Stomach (tissue), 9 donors: Measurements from ENCODE around the gene ZNF202. TPM values are rescaled to one million over a fixed set of nuclear protein-coding genes. Genes with fewer than 3 reads are reported as not detected.

Experiments used
- DNase-seq, 2 donors: peaks; one replicate each; pipeline versions ENCODE4 v3.0.0 to v3.0.0-alpha.2; 2013 to 2019
- H3K27ac ChIP-seq, 5 donors: fragments of 200-600 bp in 4 of 5; sonication (generic) in 4 of 5; one replicate each; pipeline ENCODE4 v1.5.1; 2013 to 2019; ENCODE audit warnings: mild to moderate bottlenecking in 1 of 5, moderate library complexity in 1 of 5
- H3K27me3 ChIP-seq, 3 donors: fragments of 200-600 bp; sonication (generic); one replicate each; pipeline ENCODE4 v1.5.1; 2017 to 2019; ENCODE audit warnings: mixed run types in 1 of 3
- H3K36me3 ChIP-seq, 4 donors: fragments of 200-600 bp; sonication (generic); 1 replicate in 3 of 4; 2 replicates in 1 of 4; pipeline ENCODE4 v1.5.1; 2016 to 2019
- H3K4me1 ChIP-seq, 4 donors: fragments of 200-600 bp; sonication (generic); one replicate each; pipeline ENCODE4 v1.5.1; 2016 to 2019
- H3K4me3 ChIP-seq, 4 donors: fragments of 200-600 bp; sonication (generic) in 3 of 4; one replicate each; pipeline ENCODE4 v1.5.1; 2016 to 2019; ENCODE audit warnings: mild to moderate bottlenecking in 1 of 4
- H3K9me3 ChIP-seq, 4 donors: fragments of 200-600 bp; sonication (generic); one replicate each; pipeline ENCODE4 v1.5.1; 2016 to 2019
- CTCF ChIP-seq, 7 experiments: fragments of 450-650 bp in 4 of 7; fragments of 200-600 bp in 3 of 7; sonication (generic) in 3 of 7; IDR thresholded peaks; one replicate each; pipeline ENCODE4 v1.5.1; 2016 to 2019; ENCODE audit warnings: antibody characterized with exemption in 7 of 7, control low read depth in 2 of 7, mild to moderate bottlenecking in 1 of 7
- EP300 ChIP-seq: sonication (generic); formaldehyde crosslinking; IDR thresholded peaks from one replicate; pipeline ENCODE4 v1.6.1; 2017; ENCODE audit warnings: antibody characterized with exemption
- POLR2A ChIP-seq, 4 donors: fragments of 450-650 bp; IDR thresholded peaks; one replicate each; pipeline ENCODE4 v1.6.1; 2016; ENCODE audit warnings: antibody characterized with exemption in 4 of 4, control low read depth in 2 of 4, mild to moderate bottlenecking in 1 of 4, moderate library complexity in 1 of 4
- POLR2AphosphoS5 ChIP-seq, 3 donors: sonication (generic); formaldehyde crosslinking; IDR thresholded peaks; one replicate each; pipeline ENCODE4 v1.6.1; 2016; ENCODE audit warnings: antibody characterized with exemption in 3 of 3
- WGBS, 5 donors: extraction: QIAGEN DNeasy Blood & Tissue Kit in 3 of 5; methylation state at CpG; one replicate each; pipeline versions ENCODE4 v1.1.5 to v1.1.7; 2013 to 2018; 5-methylcytosine and 5-hydroxymethylcytosine counted together
- intact Hi-C: fragments of 100-400 bp; cut with DNase I; formaldehyde crosslinking; loops from one replicate; pipeline ENCODE4 v1.15.1; 2023; ENCODE audit warnings: low total_unique reads
- polyA plus RNA-seq, 3 donors: library from polyadenylated mRNA; stranded (reverse); fragments of 200-250 nt; gene quantifications; one replicate each; pipeline ENCODE4 v1.2.3, GENCODE V29; 2013
- total RNA-seq, 5 donors: library from RNA; depleted of rRNA; stranded (reverse); fragments of >200 nt; gene quantifications; one replicate each; pipeline versions ENCODE4 v1.1.0 to v1.2.3, GENCODE V29; 2014 to 2016
- donor health status: healthy with polysubstance abuse.
- donor health status: Bipolar disorder and iron deficiency.
- donor health status: healthy.

ZNF202 gene
- total and polyA plus RNA-seq, 8 donors = 1.7 to 17.4 (median 4.6) TPM

GRCh38 chr11:123775289-123775688 is 33.8 kb upstream of the ZNF202 start:
- intact Hi-C loops = no loop called here
- Histone ChIP-seq H3K36me3 (no peaks in the 10 kb centered on the region), H3K4me3 (no peak overlapping the region), H3K9me3 (no peaks in the 10 kb centered on the region), H3K27ac (no peak overlapping the region), H3K27me3 (no peaks in the 10 kb centered on the region), H3K4me1 (no peaks in the 10 kb centered on the region)
- DNase-seq = no peak
- 52 to 81% (median 74%) methylated on average over 1 of the region's 1 CpG for WGBS, 5 donors
- no peak for TF ChIP-seq POLR2AphosphoS5 (IDR thresholded peaks at IDR 0.05)
- no peak for TF ChIP-seq EP300
- no peak for TF ChIP-seq CTCF (IDR thresholded peaks at IDR 0.05)
- TF ChIP-seq POLR2A (IDR thresholded peaks at IDR 0.05) = no peak

GRCh38 chr11:123773959-123774358 is 32.5 kb upstream of the ZNF202 start:
- intact Hi-C loops = no loop called here
- no peak for TF ChIP-seq POLR2A (IDR thresholded peaks at IDR 0.05)
- TF ChIP-seq CTCF (IDR thresholded peaks at IDR 0.05) = no peak
- TF ChIP-seq EP300 = no peak
- no peak for TF ChIP-seq POLR2AphosphoS5 (IDR thresholded peaks at IDR 0.05)
- DNase-seq = no peak
- WGBS, 5 donors = 78 to 86% (median 82%) methylated on average over 1 of the region's 1 CpG
- Histone ChIP-seq H3K27ac (no peak overlapping the region), H3K36me3 (no peaks in the 10 kb centered on the region), H3K27me3 (no peaks in the 10 kb centered on the region), H3K9me3 (no peaks in the 10 kb centered on the region), H3K4me1 (no peaks in the 10 kb centered on the region), H3K4me3 (no peak overlapping the region)

GRCh38 chr11:123773026-123773425 is 31.6 kb upstream of the ZNF202 start:
- DNase-seq = no peak
- intact Hi-C loops = no loop called here
- H3K4me3 ChIP-seq = no peak overlapping the region
- WGBS, 5 donors = 62 to 84% (median 77%) methylated on average over 2 of the region's 2 CpGs
- no peaks in the 10 kb centered on the region for H3K9me3 ChIP-seq
- no peak for TF ChIP-seq POLR2A (IDR thresholded peaks at IDR 0.05)
- TF ChIP-seq POLR2AphosphoS5 (IDR thresholded peaks at IDR 0.05) = no peak
- TF ChIP-seq EP300 = no peak
- TF ChIP-seq CTCF (IDR thresholded peaks at IDR 0.05) = no peak
- no peaks in the 10 kb centered on the region for H3K27me3 ChIP-seq
- no peaks in the 10 kb centered on the region for H3K4me1 ChIP-seq
- no peaks in the 10 kb centered on the region for H3K36me3 ChIP-seq
- H3K27ac ChIP-seq = no peak overlapping the region

- WGBS, 5 donors = 89 to 98% (median 97%) methylated on average over 3 of the region's 3 CpGs
Observed at GRCh38 chr11:123771664-123772063, 30.2 kb upstream of the ZNF202 start.

More at GRCh38 chr11:123771664-123772063, 30.2 kb upstream of the ZNF202 start:
- no peak overlapping the region for H3K27ac ChIP-seq
- no peak overlapping the region for H3K4me3 ChIP-seq
- H3K4me1 ChIP-seq = no peaks in the 10 kb centered on the region
- no peaks in the 10 kb centered on the region for H3K27me3 ChIP-seq
- no peak for DNase-seq
- no peaks in the 10 kb centered on the region for H3K9me3 ChIP-seq
- intact Hi-C loops = no loop called here
- no peaks in the 10 kb centered on the region for H3K36me3 ChIP-seq
- no peak for TF ChIP-seq EP300
- TF ChIP-seq POLR2A (IDR thresholded peaks at IDR 0.05) = no peak
- TF ChIP-seq CTCF (IDR thresholded peaks at IDR 0.05) = no peak
- no peak for TF ChIP-seq POLR2AphosphoS5 (IDR thresholded peaks at IDR 0.05)
